ENCODE data around the gene CAND1.
"Not testable (repeated sequence)": the region's sequence is repeated elsewhere in the genome, so short reads cannot be mapped to it uniquely, and the experiment has no call there.

The CAND1 gene

DNA sequence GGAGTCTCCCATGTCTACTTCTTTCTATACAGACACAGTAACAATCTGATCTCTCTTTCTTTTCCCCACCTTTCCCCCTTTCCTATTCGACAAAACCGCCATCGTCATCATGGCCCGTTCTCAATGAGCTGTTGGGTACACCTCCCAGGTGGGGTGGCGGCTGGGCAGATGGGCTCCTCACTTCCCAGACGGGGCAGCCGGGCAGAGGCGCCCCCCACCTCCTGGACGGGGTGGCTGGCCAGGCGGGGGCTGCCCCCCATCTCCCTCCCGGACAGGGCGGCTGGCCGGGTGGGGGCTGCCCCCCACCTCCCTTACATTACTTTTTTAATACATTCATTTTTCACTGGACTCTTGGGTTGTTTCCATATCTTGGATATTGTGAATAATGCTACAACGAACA is 71.9 kb downstream of the CAND1 start:
- not testable (repeated sequence) for DNase-seq (ENCODE audit: low read depth, low spot score)

- DNase-seq (ENCODE audit: low read depth, low spot score), result no peak
These were observed 76.0 kb downstream of the CAND1 start for GRCh38 chr12:67344979-67345710.

GRCh38 chr12:67348683-67349082 is 79.5 kb downstream of the CAND1 start:
- no peak for DNase-seq (ENCODE audit: low read depth, low spot score)

- DNase-seq (ENCODE audit: low read depth, low spot score), result no peak
These were observed 83.5 kb downstream of the CAND1 start for GRCh38 chr12:67352682-67353081.

DNA sequence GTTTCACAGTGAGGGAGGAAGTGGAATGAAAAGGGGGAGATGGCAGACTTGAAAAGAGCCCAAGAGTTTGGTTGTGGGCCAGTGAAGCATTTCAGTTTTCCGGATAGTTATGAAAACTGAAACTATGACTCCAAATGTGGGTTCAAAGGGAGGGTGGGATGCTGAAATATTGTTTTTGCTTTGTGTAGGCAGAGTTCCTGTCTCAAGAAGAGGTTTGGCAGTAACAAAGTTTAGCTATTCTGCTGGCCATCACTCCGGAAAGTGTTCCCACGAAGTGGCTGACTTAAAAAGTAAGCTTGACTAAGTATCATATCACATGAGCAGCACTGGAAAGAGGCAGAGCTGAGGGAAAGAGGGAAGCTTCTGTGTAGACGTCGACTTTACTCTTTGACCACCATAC is 85.2 kb downstream of the CAND1 start:
- no peak for DNase-seq (ENCODE audit: low read depth, low spot score)

GRCh38 chr12:67354966-67355365 is 85.8 kb downstream of the CAND1 start:
- no peak for DNase-seq (ENCODE audit: low read depth, low spot score)

GRCh38 chr12:67355428-67356379 is 86.5 kb downstream of the CAND1 start:
- DNase-seq (ENCODE audit: low read depth, low spot score), result no peak

DNA sequence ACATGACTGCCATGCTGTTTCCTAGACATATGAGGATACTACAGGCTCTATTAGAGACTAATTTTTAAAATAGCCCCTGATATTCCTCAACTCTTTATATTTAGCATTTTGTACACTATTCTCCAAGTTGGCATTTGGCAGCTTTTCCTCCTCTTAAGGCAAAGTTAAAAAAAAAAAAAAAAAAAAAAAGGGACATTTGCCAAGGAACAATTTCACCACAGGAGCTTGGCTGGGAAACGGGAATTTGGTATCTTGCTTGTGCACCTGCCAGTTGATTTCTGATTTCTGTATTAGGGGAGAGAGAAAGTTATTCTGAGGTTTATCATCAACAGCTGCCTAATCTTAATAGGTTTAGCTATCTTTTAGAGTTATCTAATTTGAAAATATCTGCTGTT is 87.2 kb downstream of the CAND1 start:
- no peak for DNase-seq (ENCODE audit: low read depth, low spot score)

DNA sequence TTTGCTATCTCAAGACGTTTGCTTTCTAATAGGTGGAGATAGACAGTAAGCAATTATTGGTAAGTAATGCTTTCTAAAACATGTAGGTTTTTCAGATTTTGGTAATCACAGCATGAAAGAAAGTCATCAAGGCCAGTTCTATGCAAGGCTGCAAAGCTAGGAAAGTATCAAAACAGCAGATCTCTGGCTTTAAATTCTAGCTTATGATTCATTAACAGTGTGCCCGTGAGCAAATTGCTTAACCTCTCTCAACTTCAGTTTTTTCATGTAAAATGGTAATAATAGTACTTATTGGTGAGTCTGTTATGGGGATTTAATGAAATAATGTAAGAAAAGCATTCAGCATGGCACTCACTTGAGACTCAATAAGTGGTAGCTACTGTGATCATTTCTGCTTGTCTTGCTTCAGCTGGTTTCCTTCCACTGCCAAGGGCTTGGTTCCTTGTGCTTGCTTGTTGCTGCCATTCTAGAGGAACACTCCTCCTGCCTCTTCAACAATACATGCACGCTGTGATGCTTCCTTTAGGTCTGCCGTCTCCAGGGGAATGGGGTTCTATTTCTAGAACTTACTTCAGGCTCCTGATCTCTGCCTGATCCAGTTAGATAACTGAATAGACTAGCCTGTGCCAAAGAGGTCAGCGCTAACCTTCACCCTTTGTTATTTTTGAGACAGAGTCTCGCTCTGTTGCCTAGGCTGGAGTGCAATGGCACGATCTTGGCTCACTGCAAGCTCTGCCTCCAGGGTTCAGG is 88.4 kb downstream of the CAND1 start:
- DNase-seq (ENCODE audit: low read depth, low spot score), result no peak

DNA sequence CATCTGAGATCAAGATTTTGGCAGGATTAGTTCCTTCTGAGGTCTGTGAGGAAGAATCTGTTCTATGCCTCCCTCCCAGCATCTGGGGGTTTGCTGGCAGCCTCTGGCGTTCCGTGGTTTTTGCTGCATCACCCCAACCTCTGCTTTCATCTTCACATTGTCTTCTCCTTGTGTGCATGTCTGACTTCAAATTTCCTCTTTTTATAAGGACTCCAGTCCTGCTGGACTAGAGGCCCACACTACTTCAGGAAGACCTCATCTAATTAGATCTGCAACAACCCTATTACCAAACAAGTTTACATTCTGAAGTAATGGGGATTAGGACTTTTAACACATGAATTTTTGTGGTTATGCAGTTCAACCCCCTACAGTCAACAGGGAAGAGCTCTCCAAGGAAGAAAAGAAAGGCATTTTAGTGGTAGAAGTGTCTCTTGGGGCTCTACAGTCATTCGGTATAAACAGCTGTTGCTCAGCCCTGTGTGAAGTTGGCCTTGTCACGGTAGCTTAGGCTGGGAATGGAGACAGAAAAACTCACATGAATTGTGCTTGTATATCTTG is 89.7 kb downstream of the CAND1 start:
- no peak for DNase-seq (ENCODE audit: low read depth, low spot score)

- no peak for DNase-seq (ENCODE audit: low read depth, low spot score)
These were observed 93.4 kb downstream of the CAND1 start for GRCh38 chr12:67362526-67362925.

DNA sequence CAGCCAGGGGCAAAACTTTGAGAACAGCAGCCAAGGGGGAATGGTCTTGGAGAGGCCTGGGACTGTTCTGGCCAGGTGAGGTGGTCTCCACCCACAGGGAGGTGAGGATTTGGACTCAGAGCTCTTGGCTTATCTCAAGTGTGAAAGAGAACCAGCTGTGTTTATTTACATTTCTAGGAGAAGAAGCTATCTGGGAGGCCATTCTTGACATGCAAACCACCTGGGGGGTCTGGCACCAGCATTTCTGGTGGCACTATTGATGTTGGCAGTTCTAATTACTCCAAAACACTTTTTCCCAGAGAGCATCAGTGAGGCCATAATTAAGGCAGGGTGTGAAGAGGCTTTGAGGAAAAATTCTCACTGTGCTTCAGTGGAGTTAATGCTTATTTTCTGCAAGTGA is 95.1 kb downstream of the CAND1 start:
- no peak for DNase-seq (ENCODE audit: low read depth, low spot score)

DNA sequence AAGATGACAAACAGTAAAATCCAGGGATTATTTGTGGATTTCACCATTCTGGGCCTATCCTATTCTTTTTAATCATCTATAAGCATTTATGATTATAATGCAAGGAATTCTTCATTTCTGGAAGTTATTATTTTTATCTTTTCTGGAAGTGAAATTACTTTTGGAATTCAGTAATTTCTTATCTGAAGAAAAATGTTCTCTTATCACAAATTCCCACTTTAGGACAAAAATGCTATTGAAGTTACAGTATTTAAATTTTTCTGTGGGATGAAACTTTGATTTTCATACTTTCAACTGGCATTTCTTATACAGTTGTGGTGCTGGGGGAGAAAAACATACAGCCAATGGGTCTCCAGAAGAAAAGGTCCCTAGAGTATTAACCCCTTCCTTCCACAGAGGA is 96.0 kb downstream of the CAND1 start:
- DNase-seq (ENCODE audit: low read depth, low spot score), result no peak

GRCh38 chr12:67367843-67368242 is 98.7 kb downstream of the CAND1 start:
- no peak for DNase-seq (ENCODE audit: low read depth, low spot score)
